Measurements from ENCODE around the gene APC2.

Gene APC2

DNA sequence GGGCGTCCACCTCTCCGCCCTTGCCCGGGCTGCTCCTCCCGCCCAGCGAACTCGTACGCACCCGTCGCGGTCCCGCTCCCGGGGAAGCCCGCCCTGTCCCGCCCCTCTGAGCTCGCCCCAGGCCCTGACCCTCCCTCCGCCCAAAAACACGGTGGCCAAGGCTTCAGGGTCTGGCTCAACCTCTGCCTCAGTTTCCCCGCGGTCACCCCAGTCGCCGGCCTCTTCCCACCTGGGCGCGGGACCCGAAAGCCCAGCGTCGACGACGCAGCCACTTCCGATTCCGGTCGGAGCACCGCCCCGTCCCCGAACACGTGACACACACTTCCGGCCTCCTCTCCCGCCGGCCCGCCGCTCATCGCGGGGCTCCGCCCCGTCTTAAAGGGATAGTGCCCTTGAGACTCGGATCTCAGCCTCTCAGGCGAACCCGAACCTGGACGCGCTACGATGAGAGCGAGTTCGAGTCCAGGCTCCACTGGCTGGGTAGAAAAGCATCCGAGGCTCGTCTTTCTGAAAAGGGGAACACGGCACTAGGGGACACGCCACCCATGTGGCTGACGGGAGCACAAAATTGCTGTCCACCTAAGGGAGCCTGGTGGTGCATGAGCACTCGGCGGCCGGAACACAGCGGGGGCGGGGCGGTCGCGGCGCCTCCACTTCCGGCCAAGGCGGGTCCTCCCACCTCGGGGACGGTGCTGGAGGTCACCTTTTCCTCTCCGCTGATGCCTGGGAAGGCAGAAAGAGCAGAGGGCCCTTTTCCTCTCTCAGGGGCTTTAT, 29.2 kb downstream of the APC2 start, which contains the start of gene C19orf25:
Gene C19orf25 (minus strand): TSS at position 282 of the 774 bp plus-strand sequence. CDS start 312 bp downstream, outside the sequence.
- DNase-seq (ENCODE audit: low spot score), result peak; percentile 94

DNA sequence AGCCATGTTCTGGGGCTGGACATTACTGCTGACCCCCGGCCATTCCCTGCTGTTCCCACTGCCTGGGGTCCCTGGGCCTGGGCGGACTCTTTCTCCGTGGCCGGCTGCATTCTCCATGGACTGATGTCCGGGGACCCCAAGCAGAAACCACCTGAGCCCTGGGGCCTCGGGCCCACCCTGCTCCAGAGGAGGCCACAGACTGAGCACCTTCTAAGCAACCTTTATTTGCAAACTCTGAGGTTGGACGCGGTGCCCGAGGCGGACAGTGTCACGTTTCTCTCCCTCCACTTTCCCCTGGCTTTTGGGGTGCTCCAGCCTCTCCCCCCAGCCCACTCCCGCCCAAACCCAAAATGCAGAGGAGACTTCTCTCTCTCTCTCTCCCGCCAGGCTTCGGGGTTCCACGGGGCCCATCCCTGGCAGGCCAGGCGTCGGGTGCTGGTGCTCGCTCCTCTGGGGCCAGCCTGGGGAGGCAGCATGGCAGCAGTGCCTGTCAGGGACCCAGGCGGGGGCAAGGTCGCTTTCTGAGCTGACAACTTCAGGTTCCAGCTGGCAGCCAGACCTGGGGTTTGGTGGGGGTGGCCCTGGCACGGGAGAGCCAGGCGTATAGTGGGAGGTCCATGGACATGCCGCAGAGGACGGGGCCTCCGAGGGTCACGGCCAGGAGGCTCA, 31.4 kb downstream of the APC2 start:
- no peak for DNase-seq (ENCODE audit: low spot score)

DNA sequence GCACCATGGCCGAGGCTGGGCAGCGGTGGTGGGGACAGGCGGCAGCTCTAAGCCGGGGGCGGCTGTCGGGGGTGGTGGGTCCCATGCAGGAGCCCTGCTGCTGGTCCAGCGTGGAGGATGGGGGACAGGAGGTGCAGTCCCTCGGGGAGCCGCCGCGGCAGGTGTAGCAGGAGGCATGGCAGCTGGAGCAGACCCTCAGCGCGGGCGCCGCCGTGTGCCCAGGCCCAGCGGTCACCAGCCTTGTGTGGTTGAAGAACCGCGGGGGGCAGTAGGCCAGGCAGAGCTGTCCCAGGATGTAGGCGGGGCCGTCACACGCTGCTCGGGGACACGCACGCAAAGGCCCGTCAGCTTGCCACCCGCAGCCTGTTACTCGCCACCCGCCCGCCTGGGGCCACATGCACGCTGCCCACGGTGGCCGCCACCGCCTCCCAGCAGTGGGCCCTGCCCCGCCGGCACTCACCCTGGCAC, 32.0 kb downstream of the APC2 start:
- DNase-seq (ENCODE audit: low spot score), result no peak

DNA sequence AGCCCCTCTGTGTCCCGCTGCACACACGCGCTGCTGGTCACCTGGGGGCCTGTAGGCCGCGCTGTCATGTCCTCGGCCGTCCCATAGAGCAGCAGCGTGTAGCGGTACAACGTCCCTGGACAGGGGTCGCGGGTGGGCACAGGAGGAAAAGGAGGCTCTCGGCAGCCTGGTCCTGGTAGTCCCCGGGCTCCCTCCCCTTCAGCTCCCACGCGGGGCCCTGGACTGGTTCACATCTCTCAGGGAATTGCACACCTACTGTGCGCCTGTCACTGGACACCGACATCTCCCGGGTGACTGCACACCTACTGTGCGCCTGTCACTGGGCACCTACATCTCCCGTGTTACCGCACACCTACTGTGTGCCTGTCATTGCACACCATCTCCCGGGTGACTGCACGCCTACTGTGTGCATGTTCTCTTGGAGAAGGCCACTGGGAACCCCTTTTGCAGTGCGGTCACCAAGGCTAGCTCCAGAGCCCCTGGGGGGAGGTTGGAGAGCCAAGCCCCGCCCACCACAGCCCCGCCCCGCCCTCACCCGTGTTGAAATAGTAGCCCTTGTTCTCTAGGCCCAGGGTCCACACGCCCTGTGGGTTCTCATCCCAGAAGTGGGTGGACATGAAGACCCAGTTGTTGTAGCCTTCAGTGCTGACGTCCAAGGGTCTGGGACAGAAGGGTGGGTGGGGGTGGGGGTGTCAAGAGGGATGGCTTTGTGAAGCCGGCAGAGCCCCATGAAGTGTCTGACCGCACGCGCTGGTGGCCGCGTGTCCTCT, 32.6 kb downstream of the APC2 start:
- no peak for DNase-seq (ENCODE audit: low spot score)

DNA sequence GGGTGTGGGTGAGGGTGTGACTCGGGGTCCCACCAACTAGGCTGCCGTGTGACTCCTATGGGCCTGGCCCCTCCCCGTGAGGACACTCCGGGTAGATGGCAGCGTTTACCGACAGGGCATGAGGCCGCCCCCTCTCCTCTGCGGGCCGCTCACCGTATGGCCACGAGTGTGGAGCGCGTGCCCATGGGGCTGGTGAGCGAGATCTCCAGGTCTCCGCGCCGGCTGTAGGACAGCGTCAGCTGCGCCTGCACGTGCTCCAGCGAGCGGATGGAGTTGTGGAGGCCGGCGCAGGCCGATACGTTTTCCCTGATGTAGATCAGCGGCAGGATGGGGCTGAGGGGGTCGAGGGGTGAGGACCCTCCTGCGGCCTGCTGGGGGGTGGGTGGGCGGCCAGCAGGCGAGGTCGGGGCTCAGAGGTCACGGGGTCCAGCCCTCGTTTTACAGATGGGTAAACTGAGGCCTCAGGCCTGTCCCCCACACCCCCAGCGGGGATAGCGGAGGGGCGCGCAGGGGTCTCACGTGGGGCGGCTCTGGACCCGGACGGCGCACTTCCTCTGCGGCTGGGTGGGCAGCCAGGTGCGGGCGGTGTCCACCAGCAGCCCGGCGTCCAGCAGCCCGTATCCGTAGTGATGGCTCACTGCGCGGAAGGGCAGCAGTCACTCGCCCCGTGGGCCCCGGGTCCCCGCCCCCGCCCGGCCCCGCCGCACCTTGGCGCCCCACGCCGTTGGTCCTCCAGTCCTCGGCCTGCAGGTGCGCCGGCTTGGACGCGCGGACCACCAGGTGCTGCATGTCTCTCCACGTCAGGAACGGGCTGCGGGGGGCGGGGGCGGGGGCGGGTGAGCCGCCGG, 33.4 kb downstream of the APC2 start:
- no peak for DNase-seq (ENCODE audit: low spot score)

DNA sequence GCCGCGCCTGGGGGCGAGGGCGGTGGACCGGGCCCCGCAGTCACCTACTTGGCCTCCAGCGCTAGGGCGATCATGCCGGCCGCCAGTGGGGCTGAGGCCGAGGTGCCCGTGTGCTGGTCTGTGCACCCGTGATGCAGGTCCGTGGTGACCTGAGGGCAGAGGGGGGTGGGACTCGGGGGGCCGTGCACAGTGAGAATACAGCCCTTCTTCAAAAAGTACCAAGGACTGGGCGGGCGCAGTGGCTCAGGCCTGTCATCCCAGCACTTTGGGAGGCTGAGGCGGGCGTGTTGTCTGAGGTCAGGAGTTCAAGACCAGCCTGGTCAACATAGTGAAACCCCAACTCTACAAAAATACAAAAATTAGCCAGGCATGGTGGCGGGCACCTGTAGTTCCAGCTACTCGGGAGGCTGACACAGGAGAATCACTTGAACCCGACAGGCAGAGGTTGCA, 34.1 kb downstream of the APC2 start:
- no peak for DNase-seq (ENCODE audit: low spot score)

DNA sequence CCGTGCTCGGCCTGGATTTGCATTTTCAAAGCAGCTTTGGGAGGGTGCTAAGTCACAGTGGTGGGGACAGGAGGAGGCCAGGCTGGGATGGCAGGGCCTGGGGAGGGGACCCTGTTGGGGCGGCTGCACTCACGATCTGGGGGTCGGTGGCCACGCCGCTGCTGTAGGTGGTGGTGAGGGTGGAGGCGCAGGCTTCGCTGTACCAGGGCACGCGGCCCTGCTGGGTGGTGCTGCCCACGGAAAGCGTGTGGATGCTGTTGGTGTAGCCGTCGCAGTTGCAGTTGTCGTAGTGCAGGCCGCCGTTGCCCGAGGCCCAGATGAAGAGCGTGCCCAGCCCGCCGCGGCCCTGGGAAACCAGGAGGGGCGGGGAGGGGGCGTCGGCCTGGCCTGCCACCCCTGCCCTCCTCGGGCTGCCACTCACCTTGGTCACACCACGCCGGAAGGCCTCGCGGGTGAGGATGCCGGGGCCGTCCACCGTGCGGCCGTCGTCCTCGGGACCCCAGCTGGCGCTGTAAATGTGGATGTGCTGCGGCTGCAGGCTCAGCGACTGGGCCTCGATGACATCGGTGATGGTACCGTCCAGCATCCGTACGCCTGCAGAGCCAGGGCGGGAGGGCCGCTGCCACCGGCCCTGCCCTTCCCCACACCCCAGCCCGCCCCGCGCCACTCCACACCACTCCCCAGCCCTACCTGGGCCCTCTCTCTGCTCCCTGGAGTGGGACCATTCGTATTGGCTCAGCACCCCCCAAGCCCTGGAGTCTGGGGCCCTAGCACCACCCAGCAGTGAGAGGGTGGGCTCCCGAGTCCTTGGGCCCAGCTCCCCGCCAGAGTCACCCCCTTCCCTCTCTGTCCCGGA, 37.0 kb downstream of the APC2 start:
- no peak for DNase-seq (ENCODE audit: low spot score)

DNA sequence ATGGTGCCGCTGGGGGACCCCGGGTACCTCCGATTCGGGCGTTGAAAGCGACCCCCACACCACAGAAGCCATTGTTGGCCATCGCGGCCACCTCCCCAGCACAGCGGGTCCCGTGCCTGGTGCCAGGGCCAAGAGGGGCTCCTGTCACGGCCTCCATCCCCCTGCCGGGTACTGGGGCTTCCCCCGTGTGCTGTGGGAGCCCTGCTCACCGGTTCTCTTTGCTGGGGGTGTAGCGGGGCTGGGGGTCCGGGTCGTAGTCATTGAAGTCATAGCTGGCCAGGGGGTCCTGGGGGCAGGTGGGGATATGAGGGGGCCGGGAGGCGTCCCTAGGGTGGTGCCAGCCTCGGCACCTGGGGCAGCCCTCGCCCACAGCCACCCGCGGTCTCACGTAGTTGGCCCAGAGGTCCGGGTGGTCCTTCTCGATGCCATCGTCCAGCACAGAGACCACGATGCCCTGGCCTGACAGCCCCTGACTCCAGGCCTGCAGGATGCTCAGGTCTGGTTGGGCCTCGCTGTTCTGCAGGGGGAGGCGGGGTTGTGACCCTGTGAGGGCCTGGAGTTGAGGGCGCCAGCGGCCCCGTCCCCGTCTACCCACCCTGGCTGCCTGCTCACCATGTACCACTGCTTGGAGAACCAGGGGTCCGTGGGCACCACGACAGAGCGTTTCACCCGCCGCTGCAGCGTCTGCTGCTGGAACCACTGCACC, 37.8 kb downstream of the APC2 start:
- no peak for DNase-seq (ENCODE audit: low spot score)

DNA sequence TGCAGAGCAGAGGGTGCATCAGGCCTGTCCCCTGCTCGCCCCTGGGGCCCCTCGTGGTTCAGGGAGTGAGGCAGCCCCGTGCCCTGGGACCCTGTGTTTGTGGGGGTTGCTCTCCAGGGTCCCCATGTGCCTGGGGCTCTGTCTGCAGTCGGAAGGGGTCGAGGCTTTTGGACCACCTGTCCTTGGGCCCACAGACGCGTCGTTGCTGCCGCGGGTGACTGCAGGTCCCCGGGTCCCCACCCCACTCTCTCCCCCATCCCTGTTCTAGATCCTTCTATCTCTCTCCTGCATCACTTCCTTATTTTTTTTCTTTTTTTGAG, 38.3 kb downstream of the APC2 start:
- no peak for DNase-seq (ENCODE audit: low spot score)

DNA sequence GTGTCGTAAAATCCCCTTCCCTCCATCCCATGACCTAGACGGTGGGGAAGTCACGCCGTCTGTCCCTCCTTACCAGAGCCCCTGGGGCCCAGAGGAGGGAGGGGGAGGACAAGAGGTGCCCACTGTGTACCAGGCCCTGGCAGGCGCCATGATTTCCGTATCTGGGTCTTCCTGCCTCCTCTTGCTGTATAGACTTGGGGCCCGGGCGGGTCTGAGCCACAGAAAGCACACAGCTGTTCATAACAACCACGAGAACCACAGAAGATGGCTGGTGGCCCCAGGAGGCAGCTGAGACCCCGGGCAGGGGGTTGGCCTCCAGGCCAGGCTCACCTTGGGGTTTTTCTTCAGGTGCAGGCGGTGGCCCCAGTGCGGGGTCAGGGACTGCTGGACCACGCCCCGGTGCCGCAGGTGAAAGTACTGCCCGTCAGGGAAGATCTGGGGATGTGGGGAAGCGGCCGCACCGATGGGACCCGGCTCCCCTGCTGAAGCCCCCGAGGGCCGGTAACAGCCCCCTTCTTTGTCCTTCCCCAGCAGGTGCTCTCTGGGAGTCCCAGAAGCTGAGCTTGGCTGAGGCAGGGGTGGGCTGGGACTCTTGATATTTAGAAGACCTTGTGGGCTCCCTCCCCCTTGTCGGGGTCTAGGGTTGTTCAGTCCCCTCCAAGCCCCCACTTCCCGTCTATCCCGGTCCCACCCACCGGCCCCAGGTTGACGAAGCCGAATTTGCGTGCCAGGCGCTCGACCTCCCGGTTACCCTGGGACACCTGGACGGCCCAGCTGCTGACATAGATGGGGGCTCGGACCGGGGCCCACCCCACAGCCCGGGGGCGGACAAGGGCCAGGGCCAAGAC, 39.8 kb downstream of the APC2 start:
- no peak for DNase-seq (ENCODE audit: low spot score)

DNA sequence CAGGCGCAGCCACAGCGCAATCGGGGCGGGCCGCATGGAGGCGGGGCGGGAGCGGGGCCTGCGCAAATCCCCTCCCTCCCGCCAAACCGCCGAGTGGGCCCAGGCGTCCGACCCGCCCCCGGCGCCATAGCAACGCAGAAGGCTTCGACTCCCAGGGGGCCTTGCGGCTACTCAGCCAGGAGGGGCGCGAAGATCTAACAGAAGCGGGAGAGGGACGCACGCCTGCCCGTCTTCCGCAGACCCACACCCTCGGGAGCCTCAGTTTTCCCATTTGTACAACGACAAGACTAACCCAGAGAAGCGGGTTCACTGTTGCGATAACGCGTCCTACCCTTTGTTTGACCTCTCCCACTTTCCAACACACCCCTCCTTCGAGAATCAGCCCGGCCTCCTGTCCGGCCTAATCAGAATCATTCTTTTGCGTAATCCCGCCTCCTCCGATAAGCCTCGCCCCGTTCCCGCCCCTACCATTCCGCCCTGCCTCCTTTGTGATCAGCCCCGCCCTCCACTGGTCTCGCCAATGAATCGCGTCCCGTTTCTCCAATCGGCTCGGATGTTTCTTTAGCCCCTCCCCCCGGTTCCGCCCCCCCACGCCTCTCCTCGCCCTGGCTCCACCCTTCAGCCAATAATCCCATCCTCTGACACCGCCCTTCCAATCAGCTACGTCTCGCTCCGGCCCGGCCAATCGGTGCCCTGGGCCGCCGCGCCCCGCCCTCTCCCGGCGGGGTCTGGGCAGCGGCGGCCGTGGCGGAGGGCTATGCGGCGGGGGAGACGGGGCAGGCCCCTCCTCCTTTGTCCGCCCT, 40.6 kb downstream of the APC2 start, which contains the start of gene PCSK4:
Gene PCSK4 (minus strand): TSS at position 40 of the 803 bp plus-strand sequence. CDS start 4 bp downstream, at position 36.
- peak; percentile 98 for DNase-seq (ENCODE audit: low spot score)

DNA sequence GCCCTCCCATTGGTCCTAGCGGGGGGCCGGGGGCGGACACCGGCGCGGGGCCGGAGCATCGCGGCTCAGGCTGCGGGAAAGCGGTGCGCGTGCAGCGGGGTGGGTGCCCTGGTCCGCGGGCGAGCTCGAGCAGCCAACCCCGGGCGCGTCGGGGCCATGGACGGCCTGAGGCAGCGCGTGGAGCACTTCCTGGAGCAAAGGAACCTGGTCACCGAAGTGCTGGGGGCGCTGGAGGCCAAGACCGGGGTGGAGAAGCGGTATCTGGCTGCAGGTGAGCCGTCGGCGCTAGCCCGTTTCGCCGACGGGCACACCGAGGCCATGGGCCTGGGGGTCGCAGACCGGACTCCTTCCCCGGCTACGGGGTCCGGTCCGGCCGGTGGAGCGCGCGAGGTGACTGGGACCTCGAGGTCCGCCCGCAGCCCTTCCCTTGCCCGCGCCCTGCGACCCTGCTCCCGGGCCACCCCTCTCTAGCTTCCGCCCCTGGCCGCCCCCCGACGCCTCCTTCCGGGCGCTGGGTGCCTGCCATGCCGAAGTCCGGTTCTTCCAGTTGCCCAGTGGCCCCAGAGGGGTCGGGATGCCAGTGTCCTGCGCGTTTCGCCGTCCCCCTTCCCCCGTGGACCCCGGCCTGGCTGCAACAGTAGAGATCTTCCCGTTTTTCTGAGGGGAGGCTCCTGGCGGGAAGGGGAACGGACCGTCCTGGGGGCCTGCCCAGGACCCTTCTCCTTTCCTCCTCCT, 41.4 kb downstream of the APC2 start, which contains the start of gene REEP6:
Gene REEP6 (plus strand): TSS at position 68 of the 735 bp plus-strand sequence. CDS start 89 bp downstream, at position 157.
- no peak for DNase-seq (ENCODE audit: low spot score)

DNA sequence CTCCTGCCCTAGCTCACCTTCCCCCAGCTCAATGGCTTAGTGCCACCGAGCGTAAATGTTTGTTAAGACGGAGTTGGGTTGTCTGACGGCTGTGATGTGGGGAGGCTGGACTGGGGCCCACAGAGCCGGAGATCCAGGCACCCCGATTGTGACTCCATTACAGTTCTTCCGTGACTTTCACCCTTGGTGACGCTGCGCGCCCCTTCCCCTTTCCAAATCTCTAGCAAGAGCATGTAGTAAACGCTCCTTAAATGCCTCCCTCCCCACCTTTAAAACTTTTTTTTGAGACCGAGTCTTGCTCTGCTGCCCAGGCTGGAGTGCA, 41.9 kb downstream of the APC2 start:
- no peak for DNase-seq (ENCODE audit: low spot score)

DNA sequence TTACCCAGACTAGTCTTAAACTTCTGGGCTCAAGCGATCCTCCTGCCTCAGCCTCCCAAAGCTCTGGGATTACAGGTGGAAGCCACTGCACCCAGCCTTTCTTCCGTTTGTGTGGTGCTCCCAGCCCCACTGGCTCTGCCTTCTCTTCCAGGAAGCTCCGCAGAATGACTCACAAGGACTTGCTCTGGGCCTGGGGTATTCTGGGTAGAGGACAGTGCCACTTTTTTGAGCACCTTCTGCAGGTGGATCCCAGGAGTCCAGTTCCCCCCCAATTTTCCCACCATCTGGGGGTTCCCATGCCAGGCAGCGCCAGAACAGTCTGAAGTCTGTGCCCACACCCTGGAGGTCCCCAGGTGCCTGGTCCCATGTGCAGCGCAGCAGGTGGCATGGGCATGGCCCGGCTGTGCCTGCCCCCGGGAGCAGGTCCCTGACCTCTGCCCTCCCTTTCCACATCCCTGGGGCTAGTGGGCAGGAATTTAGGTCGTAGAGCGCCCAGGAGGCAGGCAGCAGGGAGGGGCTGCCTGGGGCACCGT, 42.6 kb downstream of the APC2 start:
- peak; percentile 56 for DNase-seq (ENCODE audit: low spot score)

DNA sequence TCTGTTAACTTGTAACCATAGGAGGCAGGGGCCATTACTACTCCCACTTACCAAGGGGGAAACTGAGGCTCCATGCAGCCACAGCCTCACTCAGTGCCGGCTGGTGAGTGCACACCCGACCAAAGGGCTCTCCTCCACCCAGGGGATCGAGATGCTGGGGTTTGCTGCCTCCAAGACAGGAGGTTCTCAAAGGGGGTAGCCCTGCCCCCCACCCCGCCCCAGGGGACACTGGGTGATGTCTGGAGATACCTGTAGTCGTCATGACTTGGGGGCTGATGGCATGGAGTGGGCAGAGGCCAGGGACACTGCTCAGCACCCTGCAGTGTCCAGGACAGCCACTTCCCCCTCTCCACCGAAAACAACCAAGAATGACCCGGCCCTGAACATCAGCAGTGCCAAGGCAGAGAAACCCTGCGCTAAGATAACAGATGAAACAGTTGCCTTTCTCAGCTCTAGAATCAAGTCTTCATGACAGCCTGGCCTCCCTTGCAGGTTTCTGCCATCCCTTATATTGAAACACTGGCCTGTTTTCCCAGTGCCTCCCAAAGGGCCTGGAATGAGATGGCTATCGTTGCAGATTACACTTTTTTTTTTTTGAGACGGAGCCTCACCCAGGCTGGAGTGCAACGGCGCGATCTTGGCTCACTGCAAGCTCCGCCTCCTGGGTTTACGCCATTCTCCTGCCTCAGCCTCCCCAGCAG, 44.3 kb downstream of the APC2 start:
- DNase-seq (ENCODE audit: low spot score), result no peak

DNA sequence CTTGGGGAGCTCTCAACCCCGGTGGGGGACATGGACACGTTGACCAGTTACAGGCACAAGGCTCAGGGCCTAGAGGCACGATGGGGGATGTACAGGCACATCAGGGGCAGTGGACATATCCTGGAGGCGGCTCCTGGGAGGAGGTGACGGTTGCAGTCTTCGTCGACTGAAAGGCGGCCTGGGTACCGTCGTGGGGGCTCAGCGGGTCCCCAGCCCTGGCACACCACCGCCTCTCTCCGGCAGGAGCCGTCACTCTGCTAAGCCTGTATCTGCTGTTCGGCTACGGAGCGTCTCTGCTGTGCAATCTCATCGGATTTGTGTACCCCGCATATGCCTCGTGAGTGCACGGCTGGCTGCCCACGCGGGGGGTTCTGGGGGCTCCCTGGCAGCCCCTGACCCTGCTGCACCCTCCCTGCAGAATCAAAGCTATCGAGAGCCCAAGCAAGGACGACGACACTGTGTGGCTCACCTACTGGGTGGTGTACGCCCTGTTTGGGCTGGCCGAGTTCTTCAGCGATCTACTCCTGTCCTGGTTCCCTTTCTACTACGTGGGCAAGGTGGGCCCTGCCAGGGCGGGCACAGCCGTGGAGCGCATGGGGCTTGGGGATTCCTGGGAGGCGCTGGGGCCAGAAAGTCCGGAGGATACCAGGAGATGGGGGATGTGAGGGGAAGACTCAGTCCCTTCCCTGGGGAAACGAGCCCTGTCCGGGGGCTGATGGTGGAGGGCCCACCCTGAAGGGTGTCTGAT, 45.3 kb downstream of the APC2 start:
- DNase-seq (ENCODE audit: low spot score), result no peak
